Activated T-helper 1 cell treated with anti-CD3 and anti-CD28 coated beads, Interleukin-12 subunit alpha, Interleukin-12 subunit beta, Interleukin-2, Interleukin-4 antibody, amounts not matched to agents 30 ng/mL and 10 ng/mL and 1 ng/mL, durations not matched to agents 14 hours and 24 hours and 36 hours (primary cell): ENCODE results near the gene TOR4A. TPM values are rescaled to one million over a fixed set of nuclear protein-coding genes. Genes with fewer than 3 reads are reported as not detected.

Experiments used
- DNase-seq: peaks from one replicate; pipeline ENCODE4 v3.0.0; 2021; ENCODE audit warnings: low spot score
- H3K27ac Mint-ChIP-seq: one replicate; pipeline ENCODE4 v1.8.0; 2021; ENCODE audit warnings: mild to moderate bottlenecking, mixed read lengths
- H3K27me3 Mint-ChIP-seq: one replicate; pipeline ENCODE4 v1.8.0; 2022; ENCODE audit warnings: mild to moderate bottlenecking, moderate library complexity, mixed read lengths; ENCODE audit not compliant: insufficient read depth
- H3K36me3 Mint-ChIP-seq: one replicate; pipeline ENCODE4 v1.8.0; 2021; ENCODE audit warnings: low read depth, mixed read lengths
- H3K4me1 Mint-ChIP-seq: one replicate; pipeline ENCODE4 v1.8.0; 2021; ENCODE audit warnings: low read depth, mixed read lengths
- H3K4me3 Mint-ChIP-seq: one replicate; pipeline ENCODE4 v1.8.0; 2021; ENCODE audit warnings: mild to moderate bottlenecking, moderate library complexity, mixed read lengths
- H3K9me3 Mint-ChIP-seq: one replicate; pipeline ENCODE4 v1.8.0; 2021; ENCODE audit warnings: mixed read lengths
- intact Hi-C: fragments of 100-400 bp; cut with micrococcal nuclease; formaldehyde crosslinking; loops from one replicate; pipeline ENCODE4 v1.15.1; 2024
- total RNA-seq: library from RNA; stranded (reverse); gene quantifications from 2 replicates; pipeline ENCODE4 v1.2.3, GENCODE V29; 2022

The TOR4A gene
- total RNA-seq, 1 donor from 2014 or later: 11.7 TPM

DNA sequence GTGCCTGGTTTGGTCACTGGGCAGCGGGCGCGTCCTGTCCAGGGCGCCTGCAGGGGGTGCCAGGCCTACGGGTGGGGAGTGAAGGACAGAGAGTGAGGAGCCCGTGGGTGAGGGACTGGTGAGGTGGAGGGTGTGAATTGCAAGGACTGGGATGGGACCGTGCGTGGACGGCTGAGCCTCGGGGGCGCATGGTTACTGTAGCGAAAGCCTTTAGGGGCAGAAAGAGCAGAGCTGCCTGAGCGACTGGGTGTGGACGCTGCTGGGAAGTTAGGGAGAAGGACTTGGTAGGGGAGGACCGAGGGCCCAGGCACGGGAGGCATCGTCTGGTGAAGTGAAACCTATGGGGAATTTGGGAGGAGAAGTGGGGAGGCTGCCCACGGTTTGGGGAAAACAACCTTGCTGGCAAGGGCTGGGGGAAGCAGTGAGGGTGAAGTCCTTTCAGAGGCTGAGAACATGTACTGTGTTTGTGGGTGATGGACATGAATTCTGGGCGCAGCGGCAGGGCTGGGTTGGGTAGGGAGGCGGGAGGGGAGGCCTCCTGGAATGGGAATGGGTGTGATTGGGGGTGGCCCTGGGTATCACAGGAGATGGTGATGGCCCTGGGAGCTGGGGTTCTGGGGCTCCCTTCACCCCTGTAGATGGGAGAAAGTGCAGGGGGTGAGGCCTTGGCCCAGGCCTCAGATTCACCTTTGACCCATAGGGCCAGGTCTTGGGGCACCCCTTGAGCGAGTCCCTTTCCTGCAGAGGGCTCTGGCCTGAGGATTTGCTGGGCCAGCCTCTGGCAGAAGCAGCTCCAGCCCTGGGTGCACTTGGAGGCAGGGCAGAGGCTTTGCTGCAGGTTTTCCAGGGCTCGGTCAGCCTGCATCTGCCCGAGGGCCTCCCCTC is 1.7 kb upstream of the TOR4A start:
- H3K4me3 Mint-ChIP-seq: peak overlapping the region; percentile 59
- H3K36me3 Mint-ChIP-seq: peaks cover 6% of the 10 kb centered on the region
- no peak for DNase-seq
- H3K27ac Mint-ChIP-seq: peak overlapping the region; percentile 67
- H3K4me1 Mint-ChIP-seq: peaks cover 15% of the 10 kb centered on the region
- H3K9me3 Mint-ChIP-seq: no peaks in the 10 kb centered on the region
- intact Hi-C loops: no loop called here
- no peaks in the 10 kb centered on the region for H3K27me3 Mint-ChIP-seq

- H3K27me3 Mint-ChIP-seq: no peaks in the 10 kb centered on the region
- peaks cover 2% of the 10 kb centered on the region for H3K36me3 Mint-ChIP-seq
- intact Hi-C loops: no loop called here
- peaks cover 10% of the 10 kb centered on the region for H3K4me1 Mint-ChIP-seq
- DNase-seq: no peak
- H3K4me3 Mint-ChIP-seq: peak overlapping the region; percentile 70
- H3K9me3 Mint-ChIP-seq: no peaks in the 10 kb centered on the region
- H3K27ac Mint-ChIP-seq: peak overlapping the region; percentile 23
Measured at GRCh38 chr9:137276473-137277328, 825 bp upstream of the TOR4A start.

GRCh38 chr9:137278061-137278701 is 655 bp downstream of the TOR4A start:
- Mint-ChIP-seq H3K9me3 (no peaks in the 10 kb centered on the region), H3K4me1 (peaks cover 14% of the 10 kb centered on the region), H3K36me3 (peaks cover 7% of the 10 kb centered on the region), H3K4me3 (peak overlapping the region; percentile 91), H3K27ac (peak overlapping the region; percentile 79), H3K27me3 (no peaks in the 10 kb centered on the region)
- intact Hi-C loops: no loop called here
- no peak for DNase-seq

DNA sequence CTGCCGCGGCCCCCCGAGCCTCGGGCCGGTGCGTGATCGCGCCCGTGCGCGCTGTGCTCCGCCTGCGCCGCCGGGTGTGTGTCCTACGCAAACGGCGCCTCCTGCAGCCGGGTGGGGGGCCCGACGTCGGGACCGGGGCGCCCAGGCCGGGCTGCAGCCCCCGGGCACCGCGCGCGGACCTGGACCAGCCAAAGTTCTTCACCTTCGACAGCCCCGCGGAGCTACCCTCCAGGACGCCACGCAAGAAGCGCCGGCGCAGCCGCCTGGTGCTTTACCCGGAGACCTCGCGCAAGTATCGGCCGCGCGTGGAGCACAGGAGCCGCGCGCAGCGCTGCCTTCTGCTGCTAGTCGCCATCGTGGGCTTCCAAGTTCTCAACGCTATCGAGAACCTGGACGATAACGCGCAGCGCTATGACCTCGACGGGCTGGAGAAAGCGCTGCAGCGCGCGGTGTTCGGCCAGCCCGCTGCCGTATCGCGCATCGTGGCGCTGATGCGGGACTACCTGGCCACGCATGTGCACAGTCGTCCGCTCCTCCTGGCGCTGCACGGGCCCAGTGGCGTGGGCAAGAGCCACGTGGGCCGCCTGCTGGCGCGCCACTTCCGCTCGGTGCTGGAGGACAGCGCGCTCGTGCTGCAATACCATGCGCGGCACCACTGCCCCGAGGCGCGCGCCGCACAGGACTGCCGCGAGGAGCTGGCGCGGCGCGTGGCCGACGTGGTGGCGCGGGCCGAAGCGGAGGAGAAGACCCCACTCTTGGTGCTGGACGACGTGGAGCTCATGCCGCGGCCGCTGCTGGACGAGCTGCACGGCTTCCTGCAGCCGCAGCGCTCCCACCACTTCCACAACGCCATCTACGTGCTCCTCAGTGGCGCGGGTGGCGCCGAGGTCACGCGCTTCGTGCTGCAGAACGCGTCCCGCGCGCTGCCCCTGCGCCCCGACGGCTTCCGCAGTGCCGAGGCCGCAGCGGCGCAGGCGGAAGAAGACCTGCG is 1.5 kb downstream of the TOR4A start:
- H3K4me3 Mint-ChIP-seq: no peak overlapping the region
- no peak overlapping the region for H3K27ac Mint-ChIP-seq
- no peaks in the 10 kb centered on the region for H3K27me3 Mint-ChIP-seq
- H3K9me3 Mint-ChIP-seq: no peaks in the 10 kb centered on the region
- no peak for DNase-seq
- H3K36me3 Mint-ChIP-seq: peaks cover 7% of the 10 kb centered on the region
- intact Hi-C loops: no loop called here
- peaks cover 14% of the 10 kb centered on the region for H3K4me1 Mint-ChIP-seq

DNA sequence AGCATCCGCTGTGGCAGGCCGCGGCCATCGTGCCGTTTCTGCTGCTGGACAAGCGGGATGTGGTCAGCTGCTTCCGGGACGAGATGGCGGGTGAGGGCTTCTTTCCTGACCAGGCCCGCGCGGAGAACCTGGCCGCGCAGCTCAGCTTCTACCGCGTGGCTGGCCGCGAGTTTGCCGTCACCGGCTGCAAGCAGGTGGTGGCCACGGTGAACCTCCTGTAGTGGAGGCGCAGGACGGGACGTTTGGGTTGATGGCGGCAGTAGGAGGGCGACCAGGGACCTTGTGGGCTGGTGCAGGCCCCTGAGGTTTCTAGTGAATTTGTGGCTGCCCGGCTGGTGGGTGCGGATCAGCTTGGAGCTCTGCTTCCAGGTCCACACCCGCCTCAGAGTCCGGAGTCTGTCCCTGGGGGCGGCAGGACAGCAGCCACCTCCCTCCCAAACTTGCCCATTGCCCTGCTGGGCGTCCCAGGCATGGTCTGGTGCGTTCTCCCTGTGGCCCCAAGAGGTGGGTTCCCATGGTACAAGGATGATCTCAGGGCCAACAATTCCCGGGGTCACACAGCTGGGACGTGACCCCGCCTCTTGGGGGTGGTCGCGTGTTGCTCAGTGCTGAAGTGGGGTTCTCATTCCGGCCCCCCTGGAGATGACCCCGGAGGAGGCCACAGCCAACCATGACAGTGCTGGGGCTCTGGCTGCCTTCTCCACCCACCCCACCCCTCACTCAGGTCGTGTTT is 2.4 kb downstream of the TOR4A start:
- intact Hi-C loops: no loop called here
- Mint-ChIP-seq H3K27ac (no peak overlapping the region), H3K36me3 (peaks cover 7% of the 10 kb centered on the region), H3K27me3 (no peaks in the 10 kb centered on the region), H3K4me1 (peaks cover 14% of the 10 kb centered on the region), H3K4me3 (no peak overlapping the region), H3K9me3 (no peaks in the 10 kb centered on the region)
- no peak for DNase-seq

- no peaks in the 10 kb centered on the region for H3K27me3 Mint-ChIP-seq
- no peak overlapping the region for H3K27ac Mint-ChIP-seq
- DNase-seq: no peak
- H3K9me3 Mint-ChIP-seq: no peaks in the 10 kb centered on the region
- intact Hi-C loops: no loop called here
- peaks cover 11% of the 10 kb centered on the region for H3K4me1 Mint-ChIP-seq
- peaks cover 6% of the 10 kb centered on the region for H3K36me3 Mint-ChIP-seq
- no peak overlapping the region for H3K4me3 Mint-ChIP-seq
Measured at GRCh38 chr9:137280474-137281344, 3.2 kb downstream of the TOR4A start.

- Mint-ChIP-seq H3K27me3 (no peaks in the 10 kb centered on the region), H3K9me3 (no peaks in the 10 kb centered on the region), H3K4me3 (no peak overlapping the region), H3K4me1 (peaks cover 9% of the 10 kb centered on the region), H3K27ac (no peak overlapping the region), H3K36me3 (peaks cover 5% of the 10 kb centered on the region)
- intact Hi-C loops: no loop called here
- no peak for DNase-seq
Measured at GRCh38 chr9:137281345-137282116, 4.0 kb downstream of the TOR4A start.

- intact Hi-C loops: no loop called here
- Mint-ChIP-seq H3K27me3 (no peaks in the 10 kb centered on the region), H3K4me1 (peaks cover 9% of the 10 kb centered on the region), H3K27ac (no peak overlapping the region), H3K9me3 (no peaks in the 10 kb centered on the region), H3K4me3 (no peak overlapping the region), H3K36me3 (peaks cover 5% of the 10 kb centered on the region)
- DNase-seq: no peak
Measured at GRCh38 chr9:137286975-137287383, 9.5 kb downstream of the TOR4A start.

DNA sequence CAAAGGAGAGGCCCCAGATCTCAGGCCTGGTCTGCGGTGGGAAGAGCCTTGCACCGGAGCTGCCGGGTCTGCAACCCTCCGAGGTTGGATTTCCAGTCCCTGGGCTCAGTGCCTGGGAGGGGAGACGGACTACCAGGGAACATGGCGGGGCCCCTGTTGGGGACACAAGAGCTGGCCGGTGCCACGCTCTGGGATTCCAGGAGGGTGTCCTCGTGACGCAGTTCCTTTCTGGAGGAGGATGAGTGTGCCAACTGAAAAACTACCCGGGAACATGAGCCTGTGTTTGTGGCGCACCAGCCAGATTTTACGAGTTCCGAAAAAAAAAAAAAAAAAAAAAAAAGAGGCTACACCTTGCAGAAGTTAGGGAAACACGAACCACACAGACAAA is 15.6 kb downstream of the TOR4A start:
- Mint-ChIP-seq H3K9me3 (no peaks in the 10 kb centered on the region), H3K4me1 (peaks cover 4% of the 10 kb centered on the region), H3K27me3 (peaks cover 29% of the 10 kb centered on the region), H3K36me3 (no peaks in the 10 kb centered on the region), H3K27ac (no peak overlapping the region), H3K4me3 (no peak overlapping the region)
- no peak for DNase-seq
- intact Hi-C loops: no loop called here

GRCh38 chr9:137293482-137294090 is 16.1 kb downstream of the TOR4A start:
- H3K9me3 Mint-ChIP-seq: no peaks in the 10 kb centered on the region
- H3K4me3 Mint-ChIP-seq: no peak overlapping the region
- no peak overlapping the region for H3K27ac Mint-ChIP-seq
- H3K27me3 Mint-ChIP-seq: peaks cover 33% of the 10 kb centered on the region
- no peaks in the 10 kb centered on the region for H3K36me3 Mint-ChIP-seq
- no peak for DNase-seq
- intact Hi-C loops: loop anchor here (1.0 kb wide), 2 partner anchors 9 to 152 kb away; partner anchors contain the start of gene NRARP
- H3K4me1 Mint-ChIP-seq: peaks cover 4% of the 10 kb centered on the region
